HG03432 (cell line): Measurements from ENCODE around the gene ATXN7L1.
"Not testable (repeated sequence)": the region's sequence is repeated elsewhere in the genome, so short reads cannot be mapped to it uniquely, and the experiment has no call there.

ENCODE experiments used
- ATAC-seq: cut with Tn5 transposase; IDR thresholded peaks from one replicate; pipeline ENCODE4 v1.9.1; 2021; ENCODE audit warnings: mild to moderate bottlenecking, moderate library complexity; ENCODE audit not compliant: unreplicated experiment

The ATXN7L1 gene

DNA sequence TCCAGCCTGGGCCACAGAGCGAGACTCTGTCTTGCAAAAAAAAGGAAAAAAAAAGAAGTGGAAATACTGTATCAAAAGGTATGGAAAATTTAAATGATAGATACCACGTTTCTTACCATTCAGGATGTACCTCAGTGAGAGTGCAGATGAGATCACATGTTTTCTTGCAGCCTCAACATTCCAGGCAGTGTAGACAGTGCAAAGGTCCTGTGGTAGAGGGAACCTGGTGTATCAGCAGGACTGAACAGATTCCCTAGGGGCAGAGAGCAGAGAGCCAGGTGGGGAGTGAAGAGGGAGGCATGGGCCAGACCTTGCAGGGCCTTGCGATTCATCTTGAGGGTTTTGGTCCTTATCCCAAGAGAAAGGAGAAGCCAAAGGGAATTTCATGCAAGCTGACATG is 17.7 kb upstream of the ATXN7L1 start:
- no peak for ATAC-seq

DNA sequence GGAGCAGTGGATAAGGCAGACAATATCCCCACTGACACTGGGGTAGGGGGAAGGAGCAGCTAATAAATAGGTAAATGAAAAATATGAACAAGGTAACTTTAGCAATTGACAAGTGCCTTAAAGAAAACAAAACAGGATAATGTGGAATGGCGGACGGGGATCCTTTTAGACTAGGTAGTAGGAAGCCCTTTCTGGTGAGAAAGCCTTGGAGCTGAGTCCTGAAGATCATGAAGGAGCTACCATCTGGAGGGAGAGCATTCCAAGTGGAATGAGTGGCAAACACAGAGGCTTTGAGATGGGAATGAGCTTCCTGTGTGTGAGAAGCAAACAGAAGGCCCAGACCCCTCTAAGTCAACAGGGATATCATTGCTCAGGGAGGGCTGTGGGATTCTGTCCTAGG is 16.0 kb upstream of the ATXN7L1 start:
- ATAC-seq, result no peak

DNA sequence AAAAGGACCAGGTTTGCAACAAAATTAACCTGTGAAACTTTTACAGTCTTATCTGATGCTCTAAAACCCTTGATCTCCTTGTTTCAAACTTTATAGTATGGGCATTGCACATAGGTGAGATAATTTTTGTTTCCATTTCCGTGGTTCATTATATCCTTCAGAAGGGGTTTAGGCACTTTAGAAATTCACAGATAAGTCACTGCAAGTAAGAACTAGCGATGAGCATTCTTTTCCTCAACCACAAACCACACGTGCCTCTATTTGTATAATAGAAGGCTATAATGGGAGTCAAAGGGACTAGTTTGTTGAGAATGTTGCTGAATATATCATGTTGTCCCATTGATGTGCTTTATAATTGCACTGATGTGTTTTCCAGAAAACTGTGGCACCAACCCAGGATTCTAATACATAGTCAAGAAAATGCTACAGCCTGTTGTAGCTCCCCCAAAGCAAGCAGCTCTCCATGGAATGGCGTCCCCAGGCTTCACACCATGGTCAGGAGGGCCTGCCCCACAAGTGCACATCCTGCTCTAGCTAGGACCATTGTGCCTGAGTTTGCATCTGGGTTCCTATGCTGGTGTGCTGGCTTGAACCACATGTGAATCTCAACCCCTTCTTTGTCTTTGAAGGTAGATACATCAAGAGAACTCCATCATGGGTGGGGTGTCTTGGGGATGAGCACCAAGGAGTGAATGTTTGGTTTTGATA is 14.0 kb upstream of the ATXN7L1 start:
- ATAC-seq, result no peak

DNA sequence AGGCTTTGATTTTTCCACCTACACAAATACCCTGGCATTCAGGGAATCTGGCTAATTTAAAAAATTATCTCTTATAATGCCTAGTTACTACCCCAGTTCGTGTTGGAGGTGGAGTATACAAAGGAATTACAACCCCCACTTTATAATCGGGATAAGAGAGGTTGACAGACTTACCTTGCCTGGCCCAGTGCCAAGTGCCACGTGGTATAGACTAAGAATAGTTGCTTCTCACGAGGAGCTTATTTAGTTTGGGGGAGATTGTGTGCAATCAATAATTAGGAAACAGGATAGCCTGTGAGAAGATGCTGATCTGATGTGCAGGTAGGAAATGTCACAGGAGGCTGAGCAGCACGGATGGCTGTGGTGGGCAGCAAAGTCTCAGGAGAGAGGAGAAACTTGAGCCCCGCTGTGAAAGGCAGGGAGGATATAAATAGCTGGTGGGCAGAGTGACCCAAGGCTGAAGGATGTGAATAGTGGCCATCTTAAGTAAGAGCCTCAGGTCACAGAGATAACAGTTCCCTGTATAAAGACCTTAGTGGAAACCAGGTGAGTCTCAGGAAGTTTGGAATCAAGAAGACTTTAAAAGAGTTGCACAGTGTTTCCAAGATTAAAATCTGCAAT is 11.3 kb upstream of the ATXN7L1 start:
- ATAC-seq, result no peak

DNA sequence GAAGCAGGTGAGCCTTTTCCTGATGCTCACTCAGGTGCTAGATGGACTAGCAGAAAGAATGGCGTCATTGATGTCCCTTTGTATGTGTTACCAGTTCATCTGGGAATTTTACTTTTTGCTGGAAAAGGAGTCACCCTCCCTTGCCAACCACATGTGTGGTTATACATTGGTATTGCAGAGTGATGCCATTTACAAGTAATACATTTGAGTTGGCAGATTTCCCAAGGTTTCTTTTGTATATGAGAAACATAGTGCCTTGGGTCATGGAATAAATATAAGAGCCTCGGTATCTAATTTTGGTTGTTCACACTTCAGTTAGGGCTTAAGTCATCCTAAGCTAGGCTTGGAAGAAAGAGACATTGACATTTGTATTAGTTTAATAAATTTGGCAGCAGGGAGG is 10.4 kb upstream of the ATXN7L1 start:
- no peak for ATAC-seq

DNA sequence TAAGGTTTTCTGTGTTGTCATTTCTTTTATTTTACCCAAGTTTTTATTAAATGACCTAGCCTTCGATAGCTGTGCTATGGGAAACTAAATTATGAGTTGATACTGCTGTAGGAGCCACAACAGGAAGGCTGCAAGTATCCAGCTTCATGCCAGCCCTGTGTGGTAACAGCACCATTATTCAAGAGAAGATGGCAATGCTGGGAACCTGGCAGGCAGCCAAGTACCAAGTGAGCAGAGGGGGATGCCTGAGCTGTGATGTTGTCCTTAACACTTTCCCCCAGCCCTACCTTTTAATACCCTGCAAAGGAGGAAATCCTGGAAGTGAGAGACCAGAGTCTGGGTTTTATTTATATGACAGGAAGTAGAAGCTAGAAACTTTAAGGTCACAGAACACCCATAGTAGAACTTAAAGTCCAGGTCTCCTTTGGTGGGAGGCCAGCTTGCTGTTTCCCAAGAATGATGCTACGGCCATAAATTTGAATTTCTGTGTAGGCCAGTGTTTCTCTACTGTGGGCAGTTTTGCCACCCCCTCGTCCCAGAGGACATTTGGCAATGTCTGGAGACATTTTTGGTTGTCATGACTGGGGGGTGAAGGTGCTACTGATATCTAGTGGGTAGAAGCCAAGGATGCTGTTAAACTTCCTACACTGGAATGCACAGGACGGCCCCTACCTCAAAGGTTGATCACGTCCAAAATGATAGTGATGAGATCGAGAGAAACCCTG is 9.2 kb upstream of the ATXN7L1 start:
- no peak for ATAC-seq

DNA sequence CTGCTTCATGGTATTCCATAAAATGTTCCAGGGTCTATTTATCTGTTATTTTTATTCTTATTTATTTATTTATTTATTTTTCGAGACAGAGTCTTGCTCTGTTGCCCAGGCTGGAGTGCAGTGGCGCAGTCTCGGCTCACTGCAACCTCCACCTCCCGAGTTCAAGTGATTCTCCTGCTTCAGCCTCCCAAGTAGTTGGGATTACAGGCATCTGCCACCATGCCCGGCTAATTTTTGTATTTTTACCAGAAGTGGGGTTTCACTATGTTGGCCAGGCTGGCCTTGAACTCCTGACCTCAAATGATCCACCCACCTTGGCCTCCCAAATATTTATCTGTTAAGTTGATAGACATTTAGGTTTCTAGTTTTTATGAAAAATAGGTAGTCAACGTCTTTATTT is 6.8 kb upstream of the ATXN7L1 start:
- not testable (repeated sequence) for ATAC-seq

DNA sequence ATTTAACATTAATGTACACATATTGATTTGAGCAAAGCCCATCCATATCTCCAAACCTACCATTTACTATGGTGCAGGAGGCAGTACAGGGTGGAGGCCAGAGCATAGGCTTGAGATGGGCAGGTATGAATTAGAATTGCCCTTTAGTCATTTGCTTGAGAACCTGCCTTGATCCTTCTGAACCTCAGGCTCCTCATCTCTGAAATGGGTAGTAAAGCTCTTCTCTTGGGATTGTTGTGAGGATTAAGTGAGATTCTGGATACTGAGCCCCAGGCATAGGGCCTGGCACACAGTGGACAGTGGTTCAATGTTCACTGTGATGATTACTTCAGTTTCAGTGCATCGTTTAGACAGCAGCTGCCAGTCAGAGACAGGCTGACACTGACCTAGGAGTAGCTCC is 5.0 kb upstream of the ATXN7L1 start:
- ATAC-seq, result no peak

DNA sequence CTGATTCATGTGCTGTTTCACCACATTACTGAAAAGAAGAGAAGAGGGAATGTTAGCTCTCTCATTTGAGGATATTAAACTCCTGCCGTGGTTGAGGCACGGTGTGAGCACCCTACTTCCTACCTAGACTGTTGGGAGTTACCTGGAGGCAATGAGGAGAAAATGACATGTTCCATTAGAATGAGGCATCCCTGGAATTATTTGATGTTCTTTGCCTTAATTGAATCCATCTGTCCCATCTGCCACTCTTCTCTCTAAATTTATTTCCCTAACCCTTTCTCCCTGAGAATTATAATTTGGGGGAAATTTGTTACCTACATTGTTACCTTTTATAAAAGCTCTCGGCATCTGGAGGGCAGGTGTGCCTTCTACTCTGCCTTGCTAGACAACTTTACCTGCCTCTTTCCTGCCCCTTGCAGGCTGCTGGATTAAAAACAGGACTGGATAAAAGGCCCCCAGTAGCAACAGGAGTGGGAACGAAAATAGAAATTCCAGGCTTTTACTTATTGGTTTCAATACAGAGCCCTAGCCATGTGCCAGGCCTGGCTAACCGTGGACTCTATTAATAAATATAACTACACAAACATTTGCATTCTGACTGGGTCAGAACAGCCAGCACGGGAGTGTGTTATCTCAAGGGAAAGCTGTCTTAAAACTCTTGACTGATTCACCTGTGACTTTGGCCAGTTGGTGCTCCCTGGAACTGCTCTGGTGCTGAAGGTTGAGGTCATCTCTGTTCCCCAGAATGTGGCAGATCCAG is 4.4 kb upstream of the ATXN7L1 start:
- ATAC-seq, result no peak

DNA sequence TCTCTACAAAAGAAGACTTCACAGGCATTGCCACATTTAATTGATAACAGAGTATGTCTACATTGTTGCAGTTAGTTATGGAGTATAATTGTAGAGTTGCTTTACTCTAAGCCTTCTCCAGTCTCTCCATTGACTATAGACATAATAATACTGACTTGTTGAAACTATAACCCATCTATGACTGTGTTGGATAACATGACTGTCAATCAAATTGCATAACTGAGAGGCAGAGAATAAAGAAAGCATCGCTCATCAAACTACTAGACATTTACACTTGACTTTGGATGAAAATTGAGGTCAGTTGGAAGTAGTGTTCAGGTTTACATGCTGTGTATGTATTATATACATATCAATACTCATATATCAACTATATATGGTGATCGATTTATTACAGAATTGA is 3.4 kb upstream of the ATXN7L1 start:
- no peak for ATAC-seq

DNA sequence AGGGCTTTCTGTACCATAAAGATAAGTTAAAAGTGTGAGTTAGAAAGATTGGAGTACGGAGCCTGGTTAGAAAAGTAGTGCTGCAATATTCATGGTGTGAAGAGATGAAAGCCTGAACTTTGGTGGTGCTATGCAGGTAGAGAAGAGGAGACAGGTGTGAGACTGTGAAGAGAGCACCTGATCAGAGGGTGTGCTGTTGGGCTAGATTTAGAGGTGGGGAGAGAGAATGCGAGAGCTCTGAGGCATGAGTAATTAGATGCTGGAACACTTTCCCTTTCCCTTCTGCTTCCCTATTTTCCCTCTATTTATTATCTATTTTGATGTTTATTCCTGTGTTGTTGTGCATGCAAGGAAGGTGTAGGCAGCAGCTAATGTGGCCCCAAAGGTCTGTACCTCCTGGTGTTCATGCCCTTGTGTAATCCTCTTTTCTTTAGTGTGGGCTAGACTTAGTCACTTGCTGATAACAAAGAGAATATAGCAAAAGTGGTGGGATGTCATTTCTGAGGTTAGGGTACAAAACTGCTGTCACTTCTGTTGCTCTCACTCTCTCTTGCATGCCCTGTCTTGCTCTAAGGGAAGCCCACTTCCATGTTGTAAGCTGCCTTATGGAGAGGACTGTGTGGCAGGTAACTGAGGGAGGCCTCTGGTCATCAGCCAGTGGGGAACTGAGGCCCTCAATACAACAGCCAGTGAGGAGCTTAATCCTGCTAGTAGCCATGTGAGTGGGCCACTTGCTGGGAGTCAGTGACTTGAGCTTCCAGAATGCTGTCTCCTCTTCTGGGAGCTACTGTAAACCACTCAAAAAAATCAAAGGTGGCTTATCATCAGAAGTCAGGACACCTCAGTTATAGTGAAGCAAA is 2.6 kb upstream of the ATXN7L1 start:
- ATAC-seq, result no peak

DNA sequence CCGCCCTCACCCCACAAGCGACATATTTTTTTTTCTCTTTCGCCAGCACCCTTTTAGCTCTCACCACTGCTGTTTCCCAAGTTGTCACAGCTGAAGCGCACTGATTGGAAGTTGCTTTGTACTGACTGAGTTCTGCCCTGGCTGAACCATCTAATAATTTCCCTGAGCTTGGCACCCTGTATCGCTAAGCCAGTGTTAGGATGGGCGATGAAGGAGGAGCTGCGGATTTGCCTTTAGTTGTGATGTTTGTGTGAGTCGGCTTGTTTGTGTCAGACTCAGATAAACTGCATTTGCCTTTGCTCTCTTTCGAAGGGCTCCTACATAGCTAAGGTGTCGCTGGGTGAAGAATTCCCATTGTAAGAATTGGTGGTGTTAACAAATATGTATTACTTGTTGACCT is 1.3 kb upstream of the ATXN7L1 start:
- no peak for ATAC-seq

DNA sequence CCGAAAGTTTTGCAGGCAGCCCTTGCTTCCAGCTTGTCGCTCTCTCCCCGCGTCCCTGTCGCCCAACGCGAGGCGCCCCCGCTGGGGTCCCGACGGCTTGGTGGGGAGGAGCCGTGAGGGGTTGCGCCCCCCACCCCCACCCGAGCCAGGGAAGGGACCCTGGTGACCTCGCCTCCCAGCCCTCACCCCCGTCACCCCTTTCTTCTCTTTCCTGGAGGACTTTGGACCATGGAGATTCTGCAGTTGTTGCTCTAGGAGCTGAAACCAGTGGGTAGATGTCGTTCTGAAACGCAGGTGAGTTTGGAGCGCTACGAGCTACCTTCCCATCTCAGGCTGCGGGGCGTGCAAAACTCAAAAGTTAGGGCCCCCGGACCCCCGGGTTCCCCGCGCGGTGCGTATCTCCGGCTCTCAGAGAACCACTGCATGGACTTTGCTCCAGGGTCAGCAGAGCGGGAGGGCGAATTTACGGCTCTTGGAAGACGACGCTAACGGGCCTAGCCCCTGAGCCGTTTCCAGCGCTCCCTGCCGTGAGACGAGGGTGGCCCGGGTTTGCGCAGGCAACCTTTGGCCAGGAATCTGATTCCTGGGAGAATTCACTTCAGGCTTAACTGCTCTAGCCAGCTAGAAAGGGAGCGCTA is 684 bp upstream of the ATXN7L1 start:
- ATAC-seq, result no peak

DNA sequence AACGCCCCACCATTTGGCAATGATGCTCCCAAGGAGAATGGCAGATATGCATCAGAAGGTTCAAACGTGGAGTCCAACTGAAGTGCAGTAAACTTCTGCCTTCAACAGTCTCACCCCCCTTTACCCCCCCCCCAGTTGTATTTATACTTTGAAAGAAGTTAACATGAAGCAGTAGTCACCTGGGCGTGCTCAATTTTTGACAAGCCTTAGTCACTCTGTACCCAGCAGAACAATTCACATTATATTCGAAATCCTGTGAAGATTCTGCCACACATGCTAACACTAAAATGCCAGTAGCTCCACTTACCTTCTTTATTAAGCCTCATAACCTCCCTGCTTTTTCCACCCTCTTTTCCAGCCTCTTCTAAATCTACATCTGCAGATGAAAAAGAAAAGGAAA is 894 bp downstream of the ATXN7L1 start:
- ATAC-seq, result no peak

DNA sequence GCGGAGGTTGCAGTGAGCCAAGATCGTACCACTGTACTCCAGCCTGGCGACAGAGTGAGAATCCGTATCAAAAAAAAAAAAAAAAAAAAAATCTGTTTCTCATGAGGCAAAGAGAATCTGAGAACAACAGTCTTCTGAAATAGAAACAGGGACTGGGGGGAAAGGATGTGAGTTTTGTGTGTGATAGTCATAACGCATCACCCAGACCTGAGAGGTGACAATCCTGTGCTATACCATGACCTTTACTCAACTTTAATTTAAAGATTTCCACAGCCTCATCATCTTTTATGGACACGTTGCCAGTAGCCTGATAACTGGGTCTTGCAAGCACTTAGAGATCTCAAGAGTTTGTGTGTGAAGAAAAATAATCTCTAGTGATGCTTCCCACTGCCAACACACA is 2.3 kb downstream of the ATXN7L1 start:
- no peak for ATAC-seq

DNA sequence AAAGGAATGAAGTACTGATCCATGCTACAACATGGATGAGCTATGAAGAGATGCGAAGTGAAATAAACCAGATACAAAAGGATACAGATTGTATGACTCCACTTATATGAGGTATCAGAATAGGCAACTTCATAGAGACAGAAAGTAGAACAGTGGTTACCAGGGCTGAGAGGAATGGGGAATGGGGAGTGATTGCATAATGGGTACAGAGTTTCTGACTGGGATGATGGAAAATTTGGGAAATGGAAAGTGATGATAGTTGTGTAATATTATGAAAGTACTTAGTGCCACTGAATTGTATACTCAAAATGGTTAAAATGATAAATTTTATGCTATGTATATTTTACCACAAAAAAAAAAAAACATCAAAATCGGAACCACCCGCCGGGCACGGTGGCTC is 3.9 kb downstream of the ATXN7L1 start:
- ATAC-seq, result no peak

DNA sequence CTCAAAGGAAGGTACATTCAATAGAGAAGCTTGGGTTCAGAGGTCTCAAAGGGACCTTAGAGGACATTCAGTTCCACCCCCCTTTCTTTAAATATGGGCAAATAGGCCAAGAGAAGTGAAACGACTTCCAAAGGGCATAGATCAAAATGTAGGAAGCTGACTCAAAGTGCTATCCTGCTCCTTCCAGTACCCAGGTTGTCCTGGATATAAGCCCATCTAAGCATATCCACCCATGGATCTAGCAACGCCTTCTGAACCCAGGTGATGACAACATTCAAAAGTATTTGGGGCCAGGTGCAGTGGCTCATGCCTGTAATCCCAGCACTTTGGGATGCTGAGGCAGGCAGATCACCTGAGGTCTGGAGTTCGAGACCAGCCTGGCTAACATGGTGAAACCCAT is 5.3 kb downstream of the ATXN7L1 start:
- no peak for ATAC-seq

DNA sequence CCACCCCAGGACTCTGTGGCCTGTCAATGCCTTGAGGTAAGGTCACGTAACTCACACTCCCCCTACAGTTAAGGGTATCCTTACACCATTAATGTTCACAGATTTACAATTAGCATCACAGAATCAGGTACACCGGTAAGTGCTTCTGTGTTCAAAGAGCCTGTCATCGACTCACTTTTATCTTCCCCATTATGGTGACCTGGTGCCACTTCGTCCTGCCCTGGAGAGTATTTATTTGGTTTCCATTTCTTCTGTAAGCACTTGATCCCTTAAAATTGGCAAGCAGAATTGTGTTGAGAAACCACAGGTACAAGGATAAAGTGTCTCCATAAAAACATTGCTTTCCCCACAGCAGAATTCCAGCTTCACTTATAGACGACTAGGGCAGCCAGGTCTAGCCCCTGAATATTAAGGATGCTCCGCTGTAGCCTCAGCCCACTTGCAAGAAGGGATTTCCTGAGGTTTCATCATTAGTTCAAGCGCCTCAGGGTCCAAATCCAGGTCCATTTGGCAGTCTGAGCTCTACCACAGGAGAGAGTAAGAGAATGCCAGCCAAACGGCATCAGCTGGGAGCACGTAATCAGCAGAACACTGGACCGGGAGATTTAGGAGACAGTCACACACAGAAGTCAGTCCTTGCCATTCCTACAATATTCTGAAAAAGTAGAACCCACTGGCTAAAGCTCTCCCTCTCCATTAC is 10.1 kb downstream of the ATXN7L1 start:
- ATAC-seq, result no peak

DNA sequence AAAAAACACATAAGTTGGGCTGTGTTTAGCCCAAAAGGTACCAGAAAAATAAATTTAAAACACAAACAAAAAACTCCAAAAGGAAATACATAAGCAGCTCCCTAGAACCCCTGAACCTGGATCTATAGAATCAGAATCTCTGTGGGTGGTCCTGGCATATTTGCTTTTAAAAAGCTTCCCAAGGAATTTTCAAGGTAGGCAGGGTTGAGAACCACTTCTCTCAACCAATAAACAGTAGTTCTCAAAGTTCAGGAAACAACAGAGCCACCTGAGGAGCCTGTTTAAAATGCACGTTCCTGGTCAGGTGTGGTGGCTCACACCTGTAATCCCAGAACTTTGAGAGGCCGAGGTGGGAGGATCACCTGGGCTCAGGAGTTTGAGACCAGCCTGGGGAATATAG is 12.5 kb downstream of the ATXN7L1 start:
- no peak for ATAC-seq

DNA sequence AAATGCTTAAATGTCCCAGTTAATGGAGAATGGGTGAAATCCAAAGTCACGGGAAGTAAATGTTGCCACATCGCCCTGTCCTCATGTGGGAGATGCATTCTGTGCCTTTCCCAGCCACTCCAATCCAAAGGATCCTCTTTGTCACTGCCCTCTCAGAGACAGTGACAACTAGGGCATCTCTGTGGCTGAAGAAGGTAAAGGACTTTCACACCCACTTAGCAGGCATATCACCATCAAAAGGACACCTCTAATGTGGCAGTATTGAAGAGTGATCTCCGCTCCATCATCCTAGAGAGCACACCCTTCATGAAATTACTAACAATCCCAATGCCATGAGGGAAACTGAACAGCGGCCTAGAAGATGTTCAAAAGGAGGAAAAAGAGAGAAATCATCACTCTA is 13.6 kb downstream of the ATXN7L1 start:
- no peak for ATAC-seq
